NT2/D1 (cell line): ENCODE results near the gene LRRTM4.

Experiments
- SUZ12 ChIP-seq: IDR thresholded peaks from 2 replicates; pipeline ENCODE4 v1.6.1; 2011; ENCODE audit not compliant: insufficient read length, insufficient read depth; ENCODE audit errors: extremely low read depth
- YY1 ChIP-seq: IDR thresholded peaks from 2 replicates; pipeline ENCODE4 v1.6.1; 2011; ENCODE audit not compliant: insufficient read length, insufficient read depth

GRCh38 chr2:76870581-76870980 is 651.6 kb downstream of the LRRTM4 start:
- TF ChIP-seq SUZ12 (no peak), YY1 (no peak)
